ENCODE results near the gene MRM2.

DNA sequence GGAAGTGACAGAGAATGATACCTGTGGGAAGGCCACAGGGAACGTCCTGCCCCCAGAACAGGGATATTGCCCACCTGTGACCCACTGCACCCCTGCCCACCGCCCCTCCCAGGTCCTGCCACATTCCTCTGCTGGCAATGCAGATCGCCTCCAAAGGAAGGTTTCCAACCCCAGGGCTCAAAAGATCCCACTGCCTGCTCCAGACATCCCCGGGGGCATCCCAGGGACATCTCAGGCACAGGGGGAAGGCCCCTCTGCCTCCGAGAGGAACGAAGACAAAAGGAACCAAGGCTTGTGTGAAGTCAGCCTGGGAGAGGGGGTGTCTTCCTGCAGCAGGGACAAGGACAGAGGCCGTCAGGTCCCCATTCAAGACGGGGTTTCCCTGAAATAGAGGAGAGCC lies 28.5 kb upstream of the MRM2 start:
- TF ChIP-seq CTCF (conservative IDR thresholded peaks at IDR 0.05), result no peak
- TF ChIP-seq ZFX (IDR thresholded peaks at IDR 0.05), result no peak

Measured in C4-2B (cell line).